ENCODE data around the gene ARSG. TPM values are rescaled to one million over a fixed set of nuclear protein-coding genes. Genes with fewer than 3 reads are reported as not detected.

The ARSG gene
- total and polyA plus RNA-seq, 9 of the 15 experiments (the other 6 are each of a cell fraction or from before 2014, with no cell fraction given): 1.0 to 5.6 (median 1.8) TPM

DNA sequence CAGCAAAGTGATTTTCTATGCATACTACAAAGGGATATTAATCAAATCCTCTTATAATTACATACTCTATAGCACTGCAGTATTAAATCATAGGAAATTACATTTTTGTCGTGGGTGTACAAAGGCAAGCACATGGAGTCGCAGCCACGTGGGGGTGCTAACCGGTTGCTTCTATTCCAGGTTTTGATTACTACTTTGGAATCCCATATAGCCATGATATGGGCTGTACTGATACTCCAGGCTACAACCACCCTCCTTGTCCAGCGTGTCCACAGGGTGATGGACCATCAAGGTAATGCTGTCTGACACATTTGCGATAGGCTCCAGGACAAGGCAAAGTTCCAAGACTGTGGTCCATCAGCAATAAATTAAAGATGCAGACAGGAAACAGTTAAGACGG is 60.1 kb downstream of the ARSG start:
- 1% methylated on average over 7 of the region's 7 CpGs for WGBS (ENCODE audit: insufficient coverage, low coverage, missing lambda C conversion rate)
- in situ Hi-C loops (cut with MboI): no loop called here
- TF ChIP-seq CTBP1 (IDR thresholded peaks at IDR 0.05; ENCODE audit: borderline replicate concordance) (no peak), CTCF (IDR thresholded peaks at IDR 0.05 in 2 of 3, conservative IDR thresholded peaks at IDR 0.05 in 1 of 3; ENCODE audit: insufficient read depth in 2 of 3, low read depth in 1 of 3, low read length in 3 of 3) (peak; percentile 23 to 52 (median 36); a peak in 2 of 6 replicates), ZNF175 (CRISPR knock-in tag; IDR thresholded peaks at IDR 0.05; ENCODE audit: low read depth) (no peak), ERF (CRISPR knock-in tag; IDR thresholded peaks at IDR 0.05) (no peak), TCF3 (CRISPR knock-in tag; IDR thresholded peaks at IDR 0.05) (no peak), DIDO1 (tag; IDR thresholded peaks at IDR 0.05; ENCODE audit: low read depth) (no peak), ZNF507 (tag; conservative IDR thresholded peaks at IDR 0.05) (no peak), BCOR (IDR thresholded peaks at IDR 0.05) (no peak), KLF6 (CRISPR knock-in tag; IDR thresholded peaks at IDR 0.05; ENCODE audit: borderline replicate concordance) (no peak), ZNF280A (IDR thresholded peaks at IDR 0.05; ENCODE audit: low read depth, partially characterized antibody) (no peak), LARP7 (IDR thresholded peaks at IDR 0.05) (no peak), HDAC3 (IDR thresholded peaks at IDR 0.05; ENCODE audit: borderline replicate concordance, partially characterized antibody) (no peak), NR4A1 (CRISPR knock-in tag; IDR thresholded peaks at IDR 0.05) (no peak), NR4A1 (tag; IDR thresholded peaks at IDR 0.05) (no peak), ZNF583 (CRISPR knock-in tag; IDR thresholded peaks at IDR 0.05) (no peak)
- TF ChIP-seq, protein P1, sequence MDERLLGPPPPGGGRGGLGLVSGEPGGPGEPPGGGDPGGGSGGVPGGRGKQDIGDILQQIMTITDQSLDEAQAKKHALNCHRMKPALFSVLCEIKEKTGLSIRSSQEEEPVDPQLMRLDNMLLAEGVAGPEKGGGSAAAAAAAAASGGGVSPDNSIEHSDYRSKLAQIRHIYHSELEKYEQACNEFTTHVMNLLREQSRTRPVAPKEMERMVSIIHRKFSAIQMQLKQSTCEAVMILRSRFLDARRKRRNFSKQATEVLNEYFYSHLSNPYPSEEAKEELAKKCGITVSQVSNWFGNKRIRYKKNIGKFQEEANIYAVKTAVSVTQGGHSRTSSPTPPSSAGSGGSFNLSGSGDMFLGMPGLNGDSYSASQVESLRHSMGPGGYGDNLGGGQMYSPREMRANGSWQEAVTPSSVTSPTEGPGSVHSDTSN (CRISPR knock-in tag; IDR thresholded peaks at IDR 0.05; ENCODE audit: low read depth): no peak
- TF ChIP-seq, protein P1 (tag; conservative IDR thresholded peaks at IDR 0.05; ENCODE audit: low read depth): peak; percentile 38; the same call in 1 of the 2 replicates

More for the DNA sequence above, 60.1 kb downstream of the ARSG start:
- Histone ChIP-seq H4K20me1 (replicated peaks; ENCODE audit: control insufficient read depth, insufficient read depth, low read length) (no peaks in the 10 kb centered on the region), H3K4me2 (ENCODE audit: insufficient read depth, low read length) (no peak overlapping the region), H3K79me2 (ENCODE audit: control insufficient read depth, insufficient read depth, low read length) (no peaks in the 10 kb centered on the region), H3K27me3 (ENCODE audit: control insufficient read depth in 2 of 2, insufficient read depth in 2 of 2, low read length in 2 of 2) (peaks cover 21 to 39% of the 10 kb centered on the region in 2 experiments), H3K27ac (ENCODE audit: extremely low read depth, low read depth, low read length) (no peak overlapping the region), H3K36me3 (ENCODE audit: control insufficient read depth, insufficient read depth, low read length) (no peaks in the 10 kb centered on the region), H2AFZ (ENCODE audit: low read depth, low read length) (no peak overlapping the region), H3K9me3 (replicated peaks; ENCODE audit: control insufficient read depth, insufficient read depth, low read depth, low read length) (no peaks in the 10 kb centered on the region), H3K9ac (ENCODE audit: insufficient read depth in 1 of 2, low read depth in 2 of 2, low read length in 2 of 2) (no peak overlapping the region), H3K4me1 (replicated peaks in 1 of 2; ENCODE audit: control insufficient read depth in 2 of 2, insufficient read depth in 2 of 2, low read length in 2 of 2) (no peaks in the 10 kb centered on the region; a peak in 1 of 5 replicates), H3K4me3 (no peak overlapping the region), H3K9me1 (ENCODE audit: control insufficient read depth, insufficient read depth, low read length) (no peaks in the 10 kb centered on the region)
- POLR2A ChIA-PET: no interaction called here
- intact Hi-C loops (cut with micrococcal nuclease): no loop called here
- DNase-seq (ENCODE audit: extremely low read depth in 1 of 4, low spot score in 3 of 4) (peak in 1 of 4 experiments; percentile 30), ATAC-seq (peak; percentile 61), FAIRE-seq (no peak)
- CTCF ChIA-PET (ENCODE audit: low intra/inter-chr PET ratio): interaction anchor here (0.6 to 0.8 kb wide), 3 partner anchors 77 to 895 kb away, joined by 3 to 4 read pairs (median 3); no protein-coding TSS in a partner anchor
- no TSS peak for BruUV-seq (replicated peaks)
